Upper lobe of left lung (tissue), 4 donors: ENCODE results near the gene ATP5MC2.

Experiments used
- POLR2A ChIP-seq, 4 donors: fragments of 450-650 bp; IDR thresholded peaks; one replicate each; pipeline ENCODE4 v1.5.1; 2016 to 2017; ENCODE audit warnings: antibody characterized with exemption in 4 of 4, mild to moderate bottlenecking in 2 of 4
- POLR2AphosphoS5 ChIP-seq, 2 donors: sonication (generic); formaldehyde crosslinking; IDR thresholded peaks; one replicate each; pipeline ENCODE4 v1.5.1; 2017; ENCODE audit warnings: antibody characterized with exemption in 2 of 2
- TF ChIP-seq, protein P1 (sequence below), 6 experiments: fragments of 450-650 bp in 4 of 6; fragments of 200-600 bp in 2 of 6; sonication (generic) in 2 of 6; IDR thresholded peaks; one replicate each; pipeline ENCODE4 v1.5.1; 2016 to 2019; ENCODE audit warnings: antibody characterized with exemption in 6 of 6

DNA sequence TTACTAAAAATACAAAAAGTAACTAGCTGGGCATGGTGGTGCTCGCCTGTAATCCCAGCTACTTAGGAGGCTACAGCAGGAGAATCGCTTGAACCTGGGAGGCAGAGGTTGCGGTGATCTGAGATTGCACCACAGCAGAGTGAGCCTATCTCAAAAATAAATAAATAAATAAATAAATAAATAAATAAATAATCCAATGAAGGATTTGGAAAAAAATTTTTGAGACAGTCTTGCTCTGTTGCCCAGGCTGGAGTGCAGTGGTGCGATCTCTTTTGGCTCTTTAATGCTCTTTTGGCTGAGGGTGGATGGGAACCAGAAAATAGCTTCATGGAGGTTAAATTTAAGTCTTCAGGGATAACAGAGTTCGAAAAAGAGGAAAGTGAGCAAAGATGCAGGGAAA lies 11.7 kb downstream of the ATP5MC2 start:
- TF ChIP-seq, protein P1, sequence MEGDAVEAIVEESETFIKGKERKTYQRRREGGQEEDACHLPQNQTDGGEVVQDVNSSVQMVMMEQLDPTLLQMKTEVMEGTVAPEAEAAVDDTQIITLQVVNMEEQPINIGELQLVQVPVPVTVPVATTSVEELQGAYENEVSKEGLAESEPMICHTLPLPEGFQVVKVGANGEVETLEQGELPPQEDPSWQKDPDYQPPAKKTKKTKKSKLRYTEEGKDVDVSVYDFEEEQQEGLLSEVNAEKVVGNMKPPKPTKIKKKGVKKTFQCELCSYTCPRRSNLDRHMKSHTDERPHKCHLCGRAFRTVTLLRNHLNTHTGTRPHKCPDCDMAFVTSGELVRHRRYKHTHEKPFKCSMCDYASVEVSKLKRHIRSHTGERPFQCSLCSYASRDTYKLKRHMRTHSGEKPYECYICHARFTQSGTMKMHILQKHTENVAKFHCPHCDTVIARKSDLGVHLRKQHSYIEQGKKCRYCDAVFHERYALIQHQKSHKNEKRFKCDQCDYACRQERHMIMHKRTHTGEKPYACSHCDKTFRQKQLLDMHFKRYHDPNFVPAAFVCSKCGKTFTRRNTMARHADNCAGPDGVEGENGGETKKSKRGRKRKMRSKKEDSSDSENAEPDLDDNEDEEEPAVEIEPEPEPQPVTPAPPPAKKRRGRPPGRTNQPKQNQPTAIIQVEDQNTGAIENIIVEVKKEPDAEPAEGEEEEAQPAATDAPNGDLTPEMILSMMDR (IDR thresholded peaks at IDR 0.05), result no peak
- TF ChIP-seq POLR2A (IDR thresholded peaks at IDR 0.05) (no peak), POLR2AphosphoS5 (IDR thresholded peaks at IDR 0.05) (no peak)
